Right lobe of liver (tissue), 6 donors: ENCODE results near the gene GRWD1. TPM values are rescaled to one million over a fixed set of nuclear protein-coding genes. Genes with fewer than 3 reads are reported as not detected.

Source experiments
- ATAC-seq, 4 donors: fragments of 200-7000 bp; cut with Tn5 transposase; one replicate each; pipeline ENCODE4 v1.9.1; 2020; ENCODE audit warnings: mild to moderate bottlenecking in 4 of 4, moderate library complexity in 4 of 4
- DNase-seq, 3 donors: peaks; one replicate each; pipeline ENCODE4 v3.0.0-alpha.2; 2020
- H3K27ac ChIP-seq, 3 donors: fragments of 200-600 bp; one replicate each; pipeline ENCODE4 v1.8.0; 2022
- H3K27me3 ChIP-seq, 2 donors: fragments of 200-600 bp; one replicate each; pipeline ENCODE4 v1.8.0; 2022
- H3K36me3 ChIP-seq, 4 donors: fragments of 200-600 bp; sonication (generic) in 1 of 4; one replicate each; pipeline versions ENCODE4 v1.5.1 to v1.8.0; 2017 to 2022; ENCODE audit warnings: control low read depth in 1 of 4
- H3K4me1 ChIP-seq, 4 donors: fragments of 200-600 bp; sonication (generic) in 1 of 4; one replicate each; pipeline versions ENCODE4 v1.5.1 to v1.8.0; 2017 to 2022; ENCODE audit warnings: control low read depth in 1 of 4
- H3K4me3 ChIP-seq, 3 donors: fragments of 200-600 bp; one replicate each; pipeline ENCODE4 v1.8.0; 2022
- H3K9me3 ChIP-seq, 4 donors: fragments of 200-600 bp; sonication (generic) in 1 of 4; one replicate each; pipeline versions ENCODE4 v1.5.1 to v1.8.0; 2017 to 2022; ENCODE audit warnings: control low read depth in 1 of 4
- POLR2A ChIP-seq: fragments of 450-650 bp; IDR thresholded peaks from one replicate; pipeline ENCODE4 v1.6.1; 2017; ENCODE audit warnings: antibody characterized with exemption, mild to moderate bottlenecking
- WGBS: methylation state at CpG from one replicate; pipeline ENCODE4 v1.1.6; 2018; ENCODE audit warnings: low coverage, low lambda C conversion rate; ENCODE audit not compliant: insufficient coverage; ENCODE audit errors: missing lambda C conversion rate; 5-methylcytosine and 5-hydroxymethylcytosine counted together
- intact Hi-C, 2 donors: fragments of 100-400 bp; cut with DNase I; formaldehyde crosslinking; loops; one replicate each; pipeline versions ENCODE4 v1.11.2 to v1.14.1; 2022
- total RNA-seq, 6 experiments: library from RNA; depleted of rRNA in 2 of 6; stranded (reverse); fragments of >200 nt in 2 of 6; fragmentation: NEBNext Ultra II Directional in 3 of 6; extraction: Animal tissue kit (Norgen Biotek cat#: 25700) in 3 of 6; gene quantifications; one replicate each; pipeline versions ENCODE4 v1.1.0 to v1.2.4, GENCODE V29; 2016 to 2023
- TF ChIP-seq, protein P1 (sequence below), 4 donors: fragments of 200-600 bp in 3 of 4; fragments of 450-650 bp in 1 of 4; IDR thresholded peaks; one replicate each; pipeline versions ENCODE4 v1.5.1 to v1.8.0; 2016 to 2022; ENCODE audit warnings: antibody characterized with exemption in 4 of 4, mild to moderate bottlenecking in 2 of 4
- donor health status: DM: no; HTN: yes; CAD: no.
- donor health status: DM: no; HTN: no; CAD: no.
- donor health status: DM: no; HTN: no; CAD: no.
- donor health status: DM: no; HTN: yes; CAD: no.
- donor health status: DM: no; HTN: yes; CAD: no.

The GRWD1 gene
- total RNA-seq, 6 experiments from 2014 or later: 14.7 to 31.0 (median 17.6) TPM

GRCh38 chr19:48473161-48473966 is 27.6 kb downstream of the GRWD1 start:
- WGBS: 60% methylated on average over 6 of the region's 14 CpGs
- no peak for DNase-seq
- Histone ChIP-seq H3K27me3 (no peaks in the 10 kb centered on the region), H3K9me3 (no peaks in the 10 kb centered on the region), H3K4me3 (no peak overlapping the region), H3K27ac (no peak overlapping the region), H3K4me1 (peaks cover 0 to 8% (median 4%) of the 10 kb centered on the region in 4 donors), H3K36me3 (peaks cover 0 to 44% (median 21%) of the 10 kb centered on the region in 4 donors)
- ATAC-seq: no peak
- no peak for TF ChIP-seq POLR2A
- TF ChIP-seq, protein P1, sequence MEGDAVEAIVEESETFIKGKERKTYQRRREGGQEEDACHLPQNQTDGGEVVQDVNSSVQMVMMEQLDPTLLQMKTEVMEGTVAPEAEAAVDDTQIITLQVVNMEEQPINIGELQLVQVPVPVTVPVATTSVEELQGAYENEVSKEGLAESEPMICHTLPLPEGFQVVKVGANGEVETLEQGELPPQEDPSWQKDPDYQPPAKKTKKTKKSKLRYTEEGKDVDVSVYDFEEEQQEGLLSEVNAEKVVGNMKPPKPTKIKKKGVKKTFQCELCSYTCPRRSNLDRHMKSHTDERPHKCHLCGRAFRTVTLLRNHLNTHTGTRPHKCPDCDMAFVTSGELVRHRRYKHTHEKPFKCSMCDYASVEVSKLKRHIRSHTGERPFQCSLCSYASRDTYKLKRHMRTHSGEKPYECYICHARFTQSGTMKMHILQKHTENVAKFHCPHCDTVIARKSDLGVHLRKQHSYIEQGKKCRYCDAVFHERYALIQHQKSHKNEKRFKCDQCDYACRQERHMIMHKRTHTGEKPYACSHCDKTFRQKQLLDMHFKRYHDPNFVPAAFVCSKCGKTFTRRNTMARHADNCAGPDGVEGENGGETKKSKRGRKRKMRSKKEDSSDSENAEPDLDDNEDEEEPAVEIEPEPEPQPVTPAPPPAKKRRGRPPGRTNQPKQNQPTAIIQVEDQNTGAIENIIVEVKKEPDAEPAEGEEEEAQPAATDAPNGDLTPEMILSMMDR (IDR thresholded peaks at IDR 0.05): no peak
- intact Hi-C loops: no loop called here

GRCh38 chr19:48474084-48474592 is 28.4 kb downstream of the GRWD1 start:
- no peak overlapping the region for H3K27ac ChIP-seq
- TF ChIP-seq, protein P1 (IDR thresholded peaks at IDR 0.05): no peak
- TF ChIP-seq POLR2A: no peak
- intact Hi-C loops: no loop called here
- H3K36me3 ChIP-seq: peaks cover 0 to 44% (median 21%) of the 10 kb centered on the region in 4 donors
- H3K4me3 ChIP-seq: no peak overlapping the region
- ATAC-seq (no peak), DNase-seq (no peak)
- H3K27me3 ChIP-seq: no peaks in the 10 kb centered on the region
- no peaks in the 10 kb centered on the region for H3K9me3 ChIP-seq
- H3K4me1 ChIP-seq: peaks cover 0 to 8% (median 4%) of the 10 kb centered on the region in 4 donors
- WGBS: 77% methylated on average over 2 of the region's 16 CpGs

DNA sequence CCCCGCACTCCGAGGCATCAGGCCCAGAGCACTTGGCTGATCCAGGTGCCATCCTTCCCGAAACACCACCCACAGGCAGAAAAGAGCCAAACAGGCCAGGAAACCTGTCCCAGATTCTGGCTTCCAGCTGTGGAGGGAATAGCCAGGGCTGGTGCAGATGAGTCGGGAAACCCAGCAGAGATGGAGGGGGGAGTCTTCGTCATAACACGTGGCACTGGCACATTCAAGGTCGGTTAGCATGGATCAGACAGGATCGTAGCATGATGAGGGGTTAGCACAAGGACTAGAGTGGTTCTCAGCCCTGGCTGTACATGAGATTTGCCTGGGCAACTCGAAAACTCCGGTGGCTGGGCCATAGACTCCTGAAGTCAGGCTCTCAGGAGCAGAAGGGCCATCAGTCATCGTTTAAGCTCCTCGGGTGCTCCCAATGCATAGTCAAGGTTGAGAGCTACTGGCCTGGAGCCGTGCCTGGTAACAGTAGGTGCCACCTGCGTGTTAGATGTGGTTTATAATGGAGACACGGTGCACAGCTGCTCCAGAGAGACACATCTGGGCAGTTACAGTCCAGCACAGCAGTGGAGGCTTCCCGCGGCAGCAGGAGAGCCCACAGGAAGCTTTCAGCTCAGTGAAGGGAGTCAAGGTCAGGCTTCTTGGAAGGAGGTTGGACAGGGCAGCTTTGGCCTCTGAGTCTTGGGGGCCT is 29.7 kb downstream of the GRWD1 start:
- intact Hi-C loops: no loop called here
- Histone ChIP-seq H3K36me3 (peaks cover 0 to 43% (median 20%) of the 10 kb centered on the region in 4 donors), H3K27me3 (no peaks in the 10 kb centered on the region), H3K27ac (no peak overlapping the region), H3K4me3 (no peak overlapping the region), H3K4me1 (peaks cover 0 to 6% (median under 1%) of the 10 kb centered on the region in 4 donors), H3K9me3 (no peaks in the 10 kb centered on the region)
- ATAC-seq (no peak), DNase-seq (no peak)
- TF ChIP-seq POLR2A: no peak
- TF ChIP-seq, protein P1 (IDR thresholded peaks at IDR 0.05): no peak
- WGBS: 96% methylated on average over 6 of the region's 17 CpGs

- peaks cover 0 to 6% (median 3%) of the 10 kb centered on the region in 4 donors for H3K4me1 ChIP-seq
- no peak overlapping the region for H3K4me3 ChIP-seq
- H3K27ac ChIP-seq: no peak overlapping the region
- intact Hi-C loops: no loop called here
- no peak for DNase-seq
- ATAC-seq: no peak
- peaks cover 0 to 36% (median 18%) of the 10 kb centered on the region in 4 donors for H3K36me3 ChIP-seq
- 82% methylated on average over 5 of the region's 9 CpGs for WGBS
- TF ChIP-seq, protein P1 (IDR thresholded peaks at IDR 0.05): no peak
- TF ChIP-seq POLR2A: no peak
- no peaks in the 10 kb centered on the region for H3K9me3 ChIP-seq
- no peaks in the 10 kb centered on the region for H3K27me3 ChIP-seq
Observed at GRCh38 chr19:48476176-48476575, 30.4 kb downstream of the GRWD1 start.
